ENCODE data around the gene AIF1.

Gene AIF1

DNA sequence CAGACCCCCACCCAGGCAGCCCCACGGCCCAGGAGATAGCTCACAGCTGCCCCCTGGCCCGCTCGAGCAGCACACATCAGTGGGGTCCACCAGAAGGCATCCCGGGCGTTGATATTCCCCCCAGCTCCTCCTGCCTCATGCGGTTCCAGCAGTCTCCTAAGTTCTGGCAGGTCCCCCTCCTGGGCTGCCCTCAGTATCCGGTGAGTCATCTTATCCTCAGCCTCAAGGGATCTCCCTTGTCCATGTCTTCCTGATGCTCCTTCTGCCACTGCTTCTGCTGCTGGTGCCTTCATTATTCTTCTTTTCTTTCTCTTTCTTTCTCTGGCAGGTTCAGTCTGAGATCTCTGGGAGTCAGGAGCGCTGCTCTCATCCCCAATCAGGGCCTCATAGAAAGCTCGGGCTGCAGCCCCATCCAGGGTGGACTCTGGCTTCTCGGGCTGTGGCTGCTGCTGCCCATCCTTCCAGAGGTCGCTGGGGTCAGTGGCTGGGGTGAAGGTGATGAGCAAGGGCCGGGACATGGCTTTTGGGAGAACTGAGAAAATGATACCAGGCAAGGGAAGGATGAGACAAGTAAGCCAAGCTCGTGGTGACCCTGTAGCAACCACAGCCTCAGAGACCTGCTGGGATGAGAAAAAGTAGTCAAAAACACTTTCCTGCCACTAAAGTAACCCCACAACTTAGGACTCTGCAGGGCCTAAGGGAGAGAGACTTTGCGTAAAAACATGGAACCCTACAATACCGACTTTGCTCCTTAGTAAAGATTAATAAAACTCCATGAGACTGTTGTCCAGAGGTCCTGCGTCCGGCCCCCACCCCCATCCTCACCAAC, 49.1 kb downstream of the AIF1 start:
- no peak for DNase-seq (ENCODE audit: low read depth)

DNA sequence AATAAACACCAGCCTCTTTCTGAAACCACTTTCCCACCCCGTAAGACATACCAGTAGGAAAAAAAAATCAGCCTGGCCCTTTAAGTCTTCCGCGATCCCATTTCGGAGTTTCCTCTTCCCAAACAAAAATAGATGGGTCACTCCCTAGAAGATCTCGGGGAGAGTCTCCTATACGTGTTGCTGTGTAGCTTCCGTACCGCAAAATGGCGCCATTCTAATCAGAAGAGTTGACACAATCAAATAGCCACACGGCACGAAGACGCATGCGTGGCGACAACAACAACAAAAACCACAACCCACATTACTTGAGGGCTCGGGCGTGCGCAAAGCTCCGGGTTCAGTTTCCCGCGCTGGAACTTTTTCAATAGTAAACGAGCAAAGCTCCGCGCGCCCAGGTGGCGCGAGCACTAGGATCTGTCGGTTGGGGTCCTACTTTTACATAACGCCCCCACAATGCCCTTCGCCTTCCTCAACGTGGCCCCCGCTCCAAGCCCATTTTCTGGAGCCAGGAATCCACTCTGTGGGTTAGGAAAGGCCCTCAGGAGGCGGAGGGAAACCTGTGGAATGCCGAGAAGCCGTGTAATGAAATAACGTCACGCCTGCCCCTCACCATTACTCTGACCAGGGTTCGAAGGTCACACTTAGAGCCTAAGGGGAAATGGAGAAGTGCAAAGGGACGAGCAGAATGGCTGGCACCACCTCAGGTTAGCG, 49.9 kb downstream of the AIF1 start, which contains the start of gene GPANK1:
GPANK1 (minus strand) TSS at position 208 of the 711 bp plus-strand sequence. CDS start 519 bp downstream, outside the sequence.
- DNase-seq (ENCODE audit: low read depth): peak; percentile 85

DNA sequence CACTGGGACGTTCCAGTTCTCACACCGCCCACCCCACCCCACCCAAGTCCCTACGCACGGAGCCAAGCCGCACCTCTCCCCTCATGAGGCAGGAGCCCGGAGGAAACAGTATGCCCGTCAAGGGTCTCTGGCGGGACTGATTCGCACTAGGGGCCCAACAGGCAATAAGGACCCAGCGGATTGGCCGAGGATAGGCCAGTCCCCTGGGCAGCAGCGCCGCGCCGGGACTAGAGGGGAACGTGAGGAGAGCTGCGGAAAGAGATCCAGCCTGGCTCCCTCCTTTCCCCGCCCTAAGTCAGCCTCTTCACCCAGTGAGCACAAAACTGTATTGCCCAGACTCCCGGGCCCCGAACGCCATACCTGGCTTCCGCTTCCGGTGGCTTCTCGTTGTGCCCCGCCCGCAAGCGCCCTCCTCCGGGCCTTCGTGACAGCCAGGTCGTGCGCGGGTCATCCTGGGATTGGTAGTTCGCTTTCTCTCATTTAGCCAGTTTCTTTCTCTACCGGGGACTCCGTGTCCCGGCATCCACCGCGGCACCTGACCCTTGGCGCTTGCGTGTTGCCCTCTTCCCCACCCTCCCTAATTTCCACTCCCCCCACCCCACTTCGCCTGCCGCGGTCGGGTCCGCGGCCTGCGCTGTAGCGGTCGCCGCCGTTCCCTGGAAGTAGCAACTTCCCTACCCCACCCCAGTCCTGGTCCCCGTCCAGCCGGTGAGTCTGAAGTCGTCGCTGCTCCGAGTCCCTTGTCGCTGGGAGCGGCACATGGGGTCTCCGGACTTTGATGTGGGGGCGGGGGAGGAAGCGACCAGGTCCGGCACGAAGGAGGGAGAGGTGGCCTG, 50.7 kb downstream of the AIF1 start, which contains the start of gene CSNK2B:
CSNK2B (plus strand) TSS at position 580 of the 836 bp plus-strand sequence. CDS start 752 bp downstream, outside the sequence.
- peak; percentile 98 for DNase-seq (ENCODE audit: low read depth)

- DNase-seq (ENCODE audit: low read depth): no peak
Measured at GRCh38 chr6:31666337-31666965, 51.4 kb downstream of the AIF1 start.

Data from activated T-cell treated with anti-CD3 and anti-CD28 coated beads for 24 hours (primary cell).